Body of pancreas (tissue), 4 donors: ENCODE data around the gene SVEP1. TPM values are rescaled to one million over a fixed set of nuclear protein-coding genes. Genes with fewer than 3 reads are reported as not detected.

Source experiments
- ATAC-seq: fragments of 150-250 bp; one replicate; pipeline ENCODE4 v1.9.1; 2016
- DNase-seq, 4 donors: peaks; one replicate each; pipeline ENCODE4 v3.0.0-alpha.2; 2019
- H3K27ac ChIP-seq, 4 donors: fragments of 200-600 bp; sonication (generic); 1 replicate in 3 of 4; 2 replicates in 1 of 4; pipeline versions ENCODE4 v1.5.1 to v1.6.1; 2016 to 2019; ENCODE audit warnings: mild to moderate bottlenecking in 1 of 4, mixed read lengths in 1 of 4, moderate library complexity in 1 of 4
- H3K27me3 ChIP-seq, 2 donors: fragments of 200-600 bp; sonication (generic); one replicate each; pipeline ENCODE4 v1.6.0; 2016; ENCODE audit warnings: mild to moderate bottlenecking in 1 of 2
- H3K36me3 ChIP-seq, 2 donors: fragments of 200-600 bp; sonication (generic); replicated peaks in 1 of 2; 2 replicates each; pipeline ENCODE4 v1.5.1; 2016; ENCODE audit warnings: low read depth in 2 of 2; ENCODE audit not compliant: insufficient read depth in 1 of 2
- H3K4me1 ChIP-seq: fragments of 200-600 bp; sonication (generic); one replicate; pipeline ENCODE4 v1.6.0; 2016
- H3K4me3 ChIP-seq, 2 donors: fragments of 200-600 bp; sonication (generic); 1 replicate in 1 of 2; 2 replicates in 1 of 2; pipeline ENCODE4 v1.5.1; 2016 to 2019
- H3K9me3 ChIP-seq, 3 donors: fragments of 200-600 bp; sonication (generic); 1 replicate in 2 of 3; 2 replicates in 1 of 3; pipeline ENCODE4 v1.5.1; 2016
- POLR2A ChIP-seq, 3 donors: fragments of 450-650 bp; IDR thresholded peaks; one replicate each; pipeline ENCODE4 v1.6.1; 2016; ENCODE audit warnings: antibody characterized with exemption in 3 of 3, mild to moderate bottlenecking in 2 of 3
- WGBS, 2 donors: methylation state at CpG; one replicate each; pipeline ENCODE4 v1.1.5; 2017; 5-methylcytosine and 5-hydroxymethylcytosine counted together
- intact Hi-C: fragments of 100-400 bp; cut with DNase I; formaldehyde crosslinking; loops from one replicate; pipeline ENCODE4 v1.15.1; 2023
- small RNA-seq: library from RNA; depleted of rRNA; stranded (forward); fragments of <200 nt; gene quantifications from one replicate; pipeline ENCODE3, GENCODE V24; 2016
- total RNA-seq, 2 donors: library from RNA; depleted of rRNA; stranded (reverse); fragments of >200 nt; gene quantifications; one replicate each; pipeline ENCODE4 v1.1.0, GENCODE V29; 2016
- TF ChIP-seq, protein P1 (sequence below), 7 experiments: fragments of 450-650 bp in 4 of 7; fragments of 200-600 bp in 3 of 7; sonication (generic) in 3 of 7; IDR thresholded peaks; one replicate each; pipeline ENCODE4 v1.5.1; 2016 to 2019; ENCODE audit warnings: antibody characterized with exemption in 7 of 7

The SVEP1 gene
- total RNA-seq, 2 donors from 2014 or later = 23.7 to 34.0 TPM

DNA sequence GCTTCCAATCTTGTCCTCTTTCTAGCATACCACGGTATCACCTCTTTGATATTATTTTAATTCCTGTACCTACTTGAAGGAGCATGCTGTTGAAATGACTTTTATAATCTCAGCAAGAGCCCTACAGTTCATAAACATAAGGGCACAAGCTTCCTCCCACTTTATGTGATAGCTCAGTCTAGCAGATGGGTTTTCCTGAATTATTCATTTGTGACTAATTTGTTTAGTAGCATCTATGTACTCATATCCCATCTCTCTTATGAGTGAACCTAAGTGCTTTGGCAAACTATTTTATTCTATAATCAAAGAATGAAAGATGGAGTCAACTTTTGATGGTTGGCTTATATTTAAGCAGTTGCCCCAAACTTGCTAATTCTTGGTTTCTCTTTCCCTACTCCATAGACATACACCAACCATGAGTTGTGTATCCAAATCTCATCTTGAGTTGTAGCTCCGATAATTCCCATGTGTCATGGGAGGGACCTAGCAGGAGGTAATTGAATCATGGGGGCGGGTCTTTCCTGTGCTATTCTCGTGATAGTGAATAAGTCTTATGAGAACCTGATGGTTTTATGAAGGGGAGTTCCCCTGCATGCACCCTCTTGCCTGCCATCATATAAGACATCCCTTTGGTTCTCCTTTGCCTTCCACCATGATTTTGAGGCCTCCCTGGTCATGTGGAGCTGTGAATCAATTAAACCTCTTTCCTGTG lies 259.6 kb downstream of the SVEP1 start:
- ATAC-seq (no peak), DNase-seq (no peak)
- TF ChIP-seq POLR2A (IDR thresholded peaks at IDR 0.05) = no peak
- TF ChIP-seq, protein P1, sequence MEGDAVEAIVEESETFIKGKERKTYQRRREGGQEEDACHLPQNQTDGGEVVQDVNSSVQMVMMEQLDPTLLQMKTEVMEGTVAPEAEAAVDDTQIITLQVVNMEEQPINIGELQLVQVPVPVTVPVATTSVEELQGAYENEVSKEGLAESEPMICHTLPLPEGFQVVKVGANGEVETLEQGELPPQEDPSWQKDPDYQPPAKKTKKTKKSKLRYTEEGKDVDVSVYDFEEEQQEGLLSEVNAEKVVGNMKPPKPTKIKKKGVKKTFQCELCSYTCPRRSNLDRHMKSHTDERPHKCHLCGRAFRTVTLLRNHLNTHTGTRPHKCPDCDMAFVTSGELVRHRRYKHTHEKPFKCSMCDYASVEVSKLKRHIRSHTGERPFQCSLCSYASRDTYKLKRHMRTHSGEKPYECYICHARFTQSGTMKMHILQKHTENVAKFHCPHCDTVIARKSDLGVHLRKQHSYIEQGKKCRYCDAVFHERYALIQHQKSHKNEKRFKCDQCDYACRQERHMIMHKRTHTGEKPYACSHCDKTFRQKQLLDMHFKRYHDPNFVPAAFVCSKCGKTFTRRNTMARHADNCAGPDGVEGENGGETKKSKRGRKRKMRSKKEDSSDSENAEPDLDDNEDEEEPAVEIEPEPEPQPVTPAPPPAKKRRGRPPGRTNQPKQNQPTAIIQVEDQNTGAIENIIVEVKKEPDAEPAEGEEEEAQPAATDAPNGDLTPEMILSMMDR (IDR thresholded peaks at IDR 0.05) = no peak
- WGBS, 2 donors = 70 to 85% methylated on average over 4 of the region's 4 CpGs
- Histone ChIP-seq H3K4me3 (no peak overlapping the region), H3K27ac (no peak overlapping the region), H3K4me1 (no peaks in the 10 kb centered on the region), H3K27me3 (no peaks in the 10 kb centered on the region), H3K36me3 (no peaks in the 10 kb centered on the region), H3K9me3 (no peaks in the 10 kb centered on the region)
- intact Hi-C loops = no loop called here

DNA sequence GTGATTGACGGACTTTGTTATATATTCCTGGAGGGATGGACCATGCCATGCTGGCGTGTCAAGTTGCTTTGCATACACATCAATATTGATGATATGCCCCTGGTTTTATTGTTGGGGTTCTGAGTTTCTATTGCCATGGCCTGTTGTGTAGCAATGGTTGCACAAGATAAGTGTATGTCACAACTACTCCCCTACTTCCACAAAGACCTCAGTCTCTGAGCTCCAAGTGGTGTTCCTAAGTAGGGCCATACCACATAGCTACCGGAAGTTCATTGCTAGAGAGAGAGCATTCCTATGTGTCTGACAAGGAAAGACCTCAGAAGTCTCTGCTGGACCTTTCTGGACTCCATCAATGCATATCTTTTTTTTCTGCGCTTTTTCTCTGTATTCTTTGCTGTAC lies 261.6 kb downstream of the SVEP1 start:
- Histone ChIP-seq H3K36me3 (no peaks in the 10 kb centered on the region), H3K27me3 (no peaks in the 10 kb centered on the region), H3K4me1 (no peaks in the 10 kb centered on the region), H3K4me3 (no peak overlapping the region), H3K9me3 (no peaks in the 10 kb centered on the region), H3K27ac (no peak overlapping the region)
- TF ChIP-seq, protein P1 (IDR thresholded peaks at IDR 0.05) = no peak
- TF ChIP-seq POLR2A (IDR thresholded peaks at IDR 0.05) = no peak
- 78 to 85% methylated on average over 4 of the region's 4 CpGs for WGBS, 2 donors
- ATAC-seq (no peak), DNase-seq (no peak)
- intact Hi-C loops = no loop called here

DNA sequence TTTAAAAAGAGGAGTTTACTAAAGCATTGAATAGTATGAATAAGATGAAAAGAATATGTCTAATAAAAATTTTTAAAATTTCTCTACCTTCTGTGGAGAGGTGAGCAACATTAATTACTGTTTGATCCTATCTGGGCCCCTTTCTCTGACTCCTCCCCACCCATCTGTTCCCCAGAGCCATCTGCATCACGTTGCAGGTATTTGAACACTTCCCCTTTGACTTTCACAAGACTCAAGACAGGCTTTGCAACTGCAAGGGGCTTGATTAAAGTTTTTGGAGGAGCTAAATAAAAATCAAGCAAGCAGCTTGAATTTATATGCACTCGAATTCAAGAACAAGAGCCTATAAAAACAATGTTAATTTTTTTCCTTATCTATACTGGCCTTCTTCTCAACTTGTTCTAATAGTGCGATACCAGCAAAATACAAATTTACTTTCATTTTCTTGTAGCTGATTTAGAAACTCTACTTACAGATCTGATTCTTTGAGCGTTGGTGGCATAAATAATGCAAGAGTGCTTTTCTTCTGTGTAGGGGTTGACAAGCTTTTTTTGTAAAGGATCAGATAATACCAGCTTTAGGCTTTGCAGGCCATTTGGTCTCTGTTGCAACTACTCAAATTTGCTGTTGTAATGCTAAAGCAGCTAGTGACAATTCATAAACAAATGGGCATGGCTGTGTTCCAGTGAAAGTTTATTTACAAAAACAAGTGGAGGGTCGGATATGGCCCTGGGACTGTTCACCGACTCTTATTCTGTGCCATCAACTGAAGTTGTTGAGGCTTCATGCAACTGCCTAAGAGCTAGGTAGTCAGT lies 263.1 kb downstream of the SVEP1 start:
- WGBS, 2 donors = 51 to 56% methylated on average over 6 of the region's 6 CpGs
- H3K4me3 ChIP-seq = no peak overlapping the region
- TF ChIP-seq, protein P1 (IDR thresholded peaks at IDR 0.05) = no peak
- TF ChIP-seq POLR2A (IDR thresholded peaks at IDR 0.05) = no peak
- no peaks in the 10 kb centered on the region for H3K4me1 ChIP-seq
- no peak overlapping the region for H3K27ac ChIP-seq
- H3K9me3 ChIP-seq = no peaks in the 10 kb centered on the region
- no peak for DNase-seq
- no peak for ATAC-seq
- H3K36me3 ChIP-seq = no peaks in the 10 kb centered on the region
- H3K27me3 ChIP-seq = no peaks in the 10 kb centered on the region
- intact Hi-C loops = no loop called here

Small RNAs within 50 kb of the gene (small RNA-seq; reads per million reads assigned to genes)
- not detected for gene RNU6-1039P

Other genes with a start within 250 kb of the SVEP1 start
- not detected for gene TXNDC8, start 241.9 kb downstream of the SVEP1 start, total RNA-seq
- gene MUSK, start 89.0 kb upstream of the SVEP1 start, total RNA-seq = not detected